ENCODE data around the gene MPPED1. TPM values are rescaled to one million over a fixed set of nuclear protein-coding genes. Genes with fewer than 3 reads are reported as not detected.

The MPPED1 gene
- total RNA-seq, 1 donor from 2014 or later: 0.18 TPM

DNA sequence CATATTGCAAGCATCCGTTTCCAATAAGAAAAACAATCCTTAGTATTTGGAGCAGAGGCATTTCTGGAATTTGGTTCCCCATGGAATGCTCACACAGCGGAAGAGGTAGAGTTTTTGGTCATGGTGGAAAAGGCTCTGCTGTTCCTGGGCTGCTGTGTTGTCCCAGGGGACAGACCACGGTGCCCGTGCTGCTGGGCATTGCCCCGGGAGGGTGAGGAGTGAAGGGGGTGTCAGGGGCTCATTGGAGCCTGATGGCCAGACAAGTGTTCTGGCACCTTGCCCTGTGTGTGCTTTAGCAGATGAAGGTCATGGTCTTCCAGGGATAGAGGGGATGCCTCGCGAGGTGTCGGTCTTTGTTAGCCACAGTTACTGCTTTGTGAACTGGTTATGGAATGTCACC lies 61.2 kb downstream of the MPPED1 start:
- Mint-ChIP-seq H3K4me3 (ENCODE audit: unreplicated experiment) (no peak overlapping the region), H3K27me3 (ENCODE audit: unreplicated experiment) (peaks cover under 1% of the 10 kb centered on the region)
- TF ChIP-seq CTCF (IDR thresholded peaks at IDR 0.05; ENCODE audit: unreplicated experiment): no peak

GRCh38 chr22:43473441-43473840 lies 61.6 kb downstream of the MPPED1 start:
- Mint-ChIP-seq H3K4me1 (ENCODE audit: unreplicated experiment) (no peaks in the 10 kb centered on the region), H3K27me3 (ENCODE audit: unreplicated experiment) (peaks cover 4% of the 10 kb centered on the region), H3K4me3 (ENCODE audit: unreplicated experiment) (no peak overlapping the region), H3K27ac (ENCODE audit: unreplicated experiment) (no peak overlapping the region), H3K36me3 (ENCODE audit: low read depth, unreplicated experiment) (no peaks in the 10 kb centered on the region), H3K9me3 (ENCODE audit: unreplicated experiment) (no peaks in the 10 kb centered on the region)
- no peak for TF ChIP-seq CTCF (IDR thresholded peaks at IDR 0.05; ENCODE audit: unreplicated experiment)
- no peak for DNase-seq (ENCODE audit: low spot score)

More for the DNA sequence above, 61.2 kb downstream of the MPPED1 start:
- no peak for DNase-seq (ENCODE audit: low spot score)
- Mint-ChIP-seq H3K9me3 (ENCODE audit: unreplicated experiment) (no peaks in the 10 kb centered on the region), H3K27ac (ENCODE audit: unreplicated experiment) (no peak overlapping the region), H3K36me3 (ENCODE audit: low read depth, unreplicated experiment) (no peaks in the 10 kb centered on the region), H3K4me1 (ENCODE audit: unreplicated experiment) (no peaks in the 10 kb centered on the region)

DNA sequence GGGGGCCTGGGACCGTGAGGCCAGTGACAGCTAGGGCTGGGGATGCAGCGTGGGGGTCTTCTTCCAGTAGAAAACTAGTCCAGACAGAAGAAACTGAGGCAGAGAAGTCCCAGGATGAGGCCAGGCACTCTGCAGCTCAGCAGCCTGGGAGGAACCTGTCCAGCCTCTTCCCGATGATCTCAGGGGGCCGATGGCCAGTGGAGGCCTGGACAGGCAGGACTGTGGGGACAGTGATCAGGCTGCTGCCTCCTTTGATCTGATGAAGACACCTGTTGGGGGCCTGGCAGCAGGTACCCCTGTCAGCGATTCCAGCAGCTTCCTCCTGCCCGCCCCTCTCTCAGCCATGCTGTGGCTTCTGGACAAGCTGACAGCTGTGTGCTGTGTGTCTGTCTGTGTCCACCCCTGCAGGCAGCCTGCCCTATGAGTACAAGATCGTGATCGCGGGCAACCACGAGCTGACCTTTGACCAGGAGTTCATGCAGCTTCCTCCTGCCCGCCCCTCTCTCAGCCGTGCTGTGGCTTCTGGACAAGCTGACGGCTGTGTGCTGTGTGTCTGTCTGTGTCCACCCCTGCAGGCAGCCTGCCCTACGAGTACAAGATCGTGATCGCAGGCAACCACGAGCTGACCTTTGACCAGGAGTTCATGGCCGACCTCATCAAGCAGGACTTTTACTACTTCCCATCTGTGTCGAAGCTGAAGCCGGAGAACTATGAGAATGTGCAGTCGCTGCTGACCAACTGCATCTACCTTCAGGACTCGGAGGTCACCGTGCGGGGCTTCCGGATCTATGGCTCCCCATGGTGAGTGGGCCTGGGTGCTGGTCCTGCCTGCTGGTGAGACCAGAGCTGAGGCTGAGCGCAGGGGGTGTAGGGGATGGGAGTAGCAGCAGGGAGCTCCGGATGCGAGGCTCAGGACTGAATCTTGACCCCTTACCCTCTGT lies 62.6 kb downstream of the MPPED1 start:
- peaks cover 4% of the 10 kb centered on the region for H3K27me3 Mint-ChIP-seq (ENCODE audit: unreplicated experiment)
- DNase-seq (ENCODE audit: low spot score): no peak
- no peaks in the 10 kb centered on the region for H3K9me3 Mint-ChIP-seq (ENCODE audit: unreplicated experiment)
- H3K36me3 Mint-ChIP-seq (ENCODE audit: low read depth, unreplicated experiment): no peaks in the 10 kb centered on the region
- H3K4me1 Mint-ChIP-seq (ENCODE audit: unreplicated experiment): no peaks in the 10 kb centered on the region
- no peak overlapping the region for H3K27ac Mint-ChIP-seq (ENCODE audit: unreplicated experiment)
- no peak overlapping the region for H3K4me3 Mint-ChIP-seq (ENCODE audit: unreplicated experiment)
- TF ChIP-seq CTCF (IDR thresholded peaks at IDR 0.05; ENCODE audit: unreplicated experiment): no peak

GRCh38 chr22:43475549-43476076 lies 63.8 kb downstream of the MPPED1 start:
- TF ChIP-seq CTCF (IDR thresholded peaks at IDR 0.05; ENCODE audit: unreplicated experiment): no peak
- H3K36me3 Mint-ChIP-seq (ENCODE audit: low read depth, unreplicated experiment): no peaks in the 10 kb centered on the region
- DNase-seq (ENCODE audit: low spot score): no peak
- no peak overlapping the region for H3K4me3 Mint-ChIP-seq (ENCODE audit: unreplicated experiment)
- H3K9me3 Mint-ChIP-seq (ENCODE audit: unreplicated experiment): no peaks in the 10 kb centered on the region
- H3K27me3 Mint-ChIP-seq (ENCODE audit: unreplicated experiment): peaks cover 4% of the 10 kb centered on the region
- H3K4me1 Mint-ChIP-seq (ENCODE audit: unreplicated experiment): no peaks in the 10 kb centered on the region
- H3K27ac Mint-ChIP-seq (ENCODE audit: unreplicated experiment): no peak overlapping the region

GRCh38 chr22:43476341-43476740 lies 64.5 kb downstream of the MPPED1 start:
- Mint-ChIP-seq H3K36me3 (ENCODE audit: low read depth, unreplicated experiment) (no peaks in the 10 kb centered on the region), H3K4me1 (ENCODE audit: unreplicated experiment) (peaks cover 3% of the 10 kb centered on the region), H3K27ac (ENCODE audit: unreplicated experiment) (no peak overlapping the region), H3K4me3 (ENCODE audit: unreplicated experiment) (no peak overlapping the region), H3K27me3 (ENCODE audit: unreplicated experiment) (peaks cover 4% of the 10 kb centered on the region), H3K9me3 (ENCODE audit: unreplicated experiment) (no peaks in the 10 kb centered on the region)
- DNase-seq (ENCODE audit: low spot score): no peak
- no peak for TF ChIP-seq CTCF (IDR thresholded peaks at IDR 0.05; ENCODE audit: unreplicated experiment)

Measured in endothelial cell (in vitro differentiated cells).